ENCODE data around the gene SMIM41.

DNA sequence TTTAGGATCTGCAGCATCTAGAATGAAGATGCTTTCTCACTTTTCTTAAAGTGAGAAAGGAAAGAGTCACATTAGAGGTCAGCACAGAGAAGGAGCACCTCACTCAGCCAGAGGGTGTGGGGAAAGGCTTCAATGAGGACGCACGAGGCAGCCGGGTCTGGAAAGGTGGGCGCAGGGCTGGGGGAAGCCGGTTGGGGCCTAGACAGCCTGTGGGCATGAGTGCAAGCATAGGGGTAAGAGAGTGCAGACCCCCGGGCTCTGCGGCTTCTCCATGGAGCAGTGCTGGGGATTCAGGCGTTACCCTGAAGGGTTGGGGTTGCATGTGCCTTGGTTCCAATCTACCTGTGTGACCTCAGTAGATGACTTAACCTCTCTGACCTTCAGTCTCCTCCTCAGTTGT, 62.4 kb downstream of the SMIM41 start:
- TF ChIP-seq CTCF (IDR thresholded peaks at IDR 0.05) (no peak), POLR2A (IDR thresholded peaks at IDR 0.05; ENCODE audit: low read length) (no peak), RAD21 (conservative IDR thresholded peaks at IDR 0.05 in 1 of 2, IDR thresholded peaks at IDR 0.05 in 1 of 2) (no peak), NR3C1 (IDR thresholded peaks at IDR 0.05) (no peak), SMC3 (IDR thresholded peaks at IDR 0.05) (no peak), CBX8 (IDR thresholded peaks at IDR 0.05) (no peak), TP53 (CRISPR knock-in tag; IDR thresholded peaks at IDR 0.05) (no peak), JUNB (IDR thresholded peaks at IDR 0.05) (no peak), ESRRA (IDR thresholded peaks at IDR 0.05; ENCODE audit: borderline replicate concordance, low read length) (no peak), RARB (CRISPR knock-in tag; IDR thresholded peaks at IDR 0.05) (no peak), FOSL2 (IDR thresholded peaks at IDR 0.05) (no peak), FOSL2 (CRISPR knock-in tag; IDR thresholded peaks at IDR 0.05) (no peak)
- TF ChIP-seq, protein P1, sequence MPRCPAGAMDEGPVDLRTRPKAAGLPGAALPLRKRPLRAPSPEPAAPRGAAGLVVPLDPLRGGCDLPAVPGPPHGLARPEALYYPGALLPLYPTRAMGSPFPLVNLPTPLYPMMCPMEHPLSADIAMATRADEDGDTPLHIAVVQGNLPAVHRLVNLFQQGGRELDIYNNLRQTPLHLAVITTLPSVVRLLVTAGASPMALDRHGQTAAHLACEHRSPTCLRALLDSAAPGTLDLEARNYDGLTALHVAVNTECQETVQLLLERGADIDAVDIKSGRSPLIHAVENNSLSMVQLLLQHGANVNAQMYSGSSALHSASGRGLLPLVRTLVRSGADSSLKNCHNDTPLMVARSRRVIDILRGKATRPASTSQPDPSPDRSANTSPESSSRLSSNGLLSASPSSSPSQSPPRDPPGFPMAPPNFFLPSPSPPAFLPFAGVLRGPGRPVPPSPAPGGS (IDR thresholded peaks at IDR 0.05), result no peak
- TF ChIP-seq, protein P2, sequence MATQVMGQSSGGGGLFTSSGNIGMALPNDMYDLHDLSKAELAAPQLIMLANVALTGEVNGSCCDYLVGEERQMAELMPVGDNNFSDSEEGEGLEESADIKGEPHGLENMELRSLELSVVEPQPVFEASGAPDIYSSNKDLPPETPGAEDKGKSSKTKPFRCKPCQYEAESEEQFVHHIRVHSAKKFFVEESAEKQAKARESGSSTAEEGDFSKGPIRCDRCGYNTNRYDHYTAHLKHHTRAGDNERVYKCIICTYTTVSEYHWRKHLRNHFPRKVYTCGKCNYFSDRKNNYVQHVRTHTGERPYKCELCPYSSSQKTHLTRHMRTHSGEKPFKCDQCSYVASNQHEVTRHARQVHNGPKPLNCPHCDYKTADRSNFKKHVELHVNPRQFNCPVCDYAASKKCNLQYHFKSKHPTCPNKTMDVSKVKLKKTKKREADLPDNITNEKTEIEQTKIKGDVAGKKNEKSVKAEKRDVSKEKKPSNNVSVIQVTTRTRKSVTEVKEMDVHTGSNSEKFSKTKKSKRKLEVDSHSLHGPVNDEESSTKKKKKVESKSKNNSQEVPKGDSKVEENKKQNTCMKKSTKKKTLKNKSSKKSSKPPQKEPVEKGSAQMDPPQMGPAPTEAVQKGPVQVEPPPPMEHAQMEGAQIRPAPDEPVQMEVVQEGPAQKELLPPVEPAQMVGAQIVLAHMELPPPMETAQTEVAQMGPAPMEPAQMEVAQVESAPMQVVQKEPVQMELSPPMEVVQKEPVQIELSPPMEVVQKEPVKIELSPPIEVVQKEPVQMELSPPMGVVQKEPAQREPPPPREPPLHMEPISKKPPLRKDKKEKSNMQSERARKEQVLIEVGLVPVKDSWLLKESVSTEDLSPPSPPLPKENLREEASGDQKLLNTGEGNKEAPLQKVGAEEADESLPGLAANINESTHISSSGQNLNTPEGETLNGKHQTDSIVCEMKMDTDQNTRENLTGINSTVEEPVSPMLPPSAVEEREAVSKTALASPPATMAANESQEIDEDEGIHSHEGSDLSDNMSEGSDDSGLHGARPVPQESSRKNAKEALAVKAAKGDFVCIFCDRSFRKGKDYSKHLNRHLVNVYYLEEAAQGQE (IDR thresholded peaks at IDR 0.05), result no peak
